CD4-positive, CD25-positive, alpha-beta regulatory T cell (primary cell): ENCODE measurements around the gene ACKR1. TPM values are rescaled to one million over a fixed set of nuclear protein-coding genes. Genes with fewer than 3 reads are reported as not detected.

Experiments
- ATAC-seq, 2 donors: fragments of 150-1000 bp; cut with Tn5 transposase; one replicate each; pipeline ENCODE4 v1.10.0; 2021; ENCODE audit warnings: low read depth in 2 of 2, moderate number of reproducible peaks in 2 of 2, moderate library complexity in 1 of 2
- DNase-seq, 3 donors: peaks; one replicate each; pipeline versions ENCODE4 v3.0.0 to v3.0.0-alpha.2; 2012 to 2022; ENCODE audit warnings: mixed read lengths in 1 of 3
- H3K27ac ChIP-seq: one replicate; pipeline ENCODE4 v1.7.0; 2013; ENCODE audit warnings: mild to moderate bottlenecking, low read length; ENCODE audit not compliant: insufficient read depth, poor library complexity, severe bottlenecking
- H3K27me3 ChIP-seq: one replicate; pipeline ENCODE4 v1.7.0; 2013; ENCODE audit warnings: low read length; ENCODE audit not compliant: control insufficient read depth, insufficient read depth
- H3K36me3 ChIP-seq: one replicate; pipeline ENCODE4 v1.7.0; 2013; ENCODE audit warnings: mild to moderate bottlenecking, low read length, moderate library complexity; ENCODE audit not compliant: control insufficient read depth, insufficient read depth
- H3K4me1 ChIP-seq: 2 replicates; pipeline ENCODE4 v1.7.0; 2013; ENCODE audit warnings: mild to moderate bottlenecking, low read length; ENCODE audit not compliant: insufficient read depth, control insufficient read depth, poor library complexity, severe bottlenecking
- H3K4me3 ChIP-seq: one replicate; pipeline ENCODE4 v1.7.0; 2013; ENCODE audit warnings: low read depth, mild to moderate bottlenecking, low read length, moderate library complexity
- H3K9me3 ChIP-seq, 2 experiments: 1 replicate in 1 of 2; 2 replicates in 1 of 2; pipeline ENCODE4 v1.7.0; 2013; ENCODE audit warnings: low read length in 2 of 2, mild to moderate bottlenecking in 1 of 2, moderate library complexity in 1 of 2; ENCODE audit not compliant: control insufficient read depth in 2 of 2
- H3K27ac Mint-ChIP-seq, 3 donors: one replicate each; pipeline ENCODE4 v1.8.0; 2020 to 2022; ENCODE audit warnings: mild to moderate bottlenecking in 3 of 3, mixed read lengths in 3 of 3, moderate library complexity in 2 of 3
- H3K27me3 Mint-ChIP-seq: one replicate; pipeline ENCODE4 v1.8.0; 2022; ENCODE audit warnings: mild to moderate bottlenecking, mixed read lengths
- H3K36me3 Mint-ChIP-seq: one replicate; pipeline ENCODE4 v1.8.0; 2020; ENCODE audit warnings: mixed read lengths
- H3K4me1 Mint-ChIP-seq, 4 donors: one replicate each; pipeline ENCODE4 v1.8.0; 2020 to 2022; ENCODE audit warnings: mixed read lengths in 4 of 4, mild to moderate bottlenecking in 1 of 4
- H3K4me3 Mint-ChIP-seq, 4 donors: one replicate each; pipeline ENCODE4 v1.8.0; 2020 to 2022; ENCODE audit warnings: mild to moderate bottlenecking in 4 of 4, mixed read lengths in 4 of 4, moderate library complexity in 3 of 4
- H3K9me3 Mint-ChIP-seq, 7 donors: one replicate each; pipeline ENCODE4 v1.8.0; 2020 to 2022; ENCODE audit warnings: mixed read lengths in 7 of 7, mild to moderate bottlenecking in 3 of 7, moderate library complexity in 2 of 7
- polyA plus RNA-seq, 4 donors: library from polyadenylated mRNA; unstranded; fragments of 300-500 nt; fragmentation: Illumina TruSeq; gene quantifications; one replicate each; pipeline ENCODE4 v1.2.3, GENCODE V29; 2021
- total RNA-seq: library from RNA; stranded (reverse); gene quantifications from one replicate; pipeline ENCODE4 v1.2.3, GENCODE V29; 2022

Gene ACKR1, protein sequence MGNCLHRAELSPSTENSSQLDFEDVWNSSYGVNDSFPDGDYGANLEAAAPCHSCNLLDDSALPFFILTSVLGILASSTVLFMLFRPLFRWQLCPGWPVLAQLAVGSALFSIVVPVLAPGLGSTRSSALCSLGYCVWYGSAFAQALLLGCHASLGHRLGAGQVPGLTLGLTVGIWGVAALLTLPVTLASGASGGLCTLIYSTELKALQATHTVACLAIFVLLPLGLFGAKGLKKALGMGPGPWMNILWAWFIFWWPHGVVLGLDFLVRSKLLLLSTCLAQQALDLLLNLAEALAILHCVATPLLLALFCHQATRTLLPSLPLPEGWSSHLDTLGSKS
- total RNA-seq (not detected), polyA plus RNA-seq (not detected)

DNA sequence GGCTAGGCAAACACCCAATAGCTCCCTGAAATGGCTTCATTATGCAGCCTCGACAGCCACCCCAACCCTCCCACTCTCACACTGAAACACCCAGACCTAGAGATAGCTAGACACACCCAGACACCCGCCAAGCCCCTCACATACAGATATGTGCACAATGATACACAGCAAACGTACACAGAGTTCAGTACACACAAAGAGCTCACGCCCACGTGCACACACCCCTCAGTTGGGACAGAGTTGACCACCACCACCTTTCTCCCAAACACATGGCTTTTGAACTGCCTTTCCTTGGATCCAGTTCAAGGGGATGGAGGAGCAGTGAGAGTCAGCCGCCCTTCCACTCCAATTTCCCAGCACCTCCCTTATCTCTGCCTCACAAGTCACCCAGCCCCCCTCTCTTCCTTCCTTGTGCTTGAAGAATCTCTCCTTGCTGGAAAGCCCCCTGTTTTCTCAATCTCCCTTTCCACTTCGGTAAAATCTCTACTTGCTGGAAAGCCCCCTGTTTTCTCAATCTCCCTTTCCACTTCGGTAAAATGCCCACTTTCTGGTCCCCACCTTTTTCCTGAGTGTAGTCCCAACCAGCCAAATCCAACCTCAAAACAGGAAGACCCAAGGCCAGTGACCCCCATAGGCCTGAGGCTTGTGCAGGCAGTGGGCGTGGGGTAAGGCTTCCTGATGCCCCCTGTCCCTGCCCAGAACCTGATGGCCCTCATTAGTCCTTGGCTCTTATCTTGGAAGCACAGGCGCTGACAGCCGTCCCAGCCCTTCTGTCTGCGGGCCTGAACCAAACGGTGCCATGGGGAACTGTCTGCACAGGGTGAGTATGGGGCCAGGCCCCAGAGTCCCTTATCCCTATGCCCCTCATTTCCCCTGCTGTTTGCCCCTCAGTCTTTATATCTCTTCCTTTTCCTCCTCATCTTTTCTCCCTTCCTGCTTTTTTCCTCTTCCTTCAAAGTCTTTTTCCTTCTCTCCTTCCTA lies at the start of gene ACKR1:
TSS of gene ACKR1 (plus strand) at position 715 of the 981 bp plus-strand sequence. CDS start at position 800, 85 bp downstream.
- peak within 1 kb of the TSS in 1 of 3 donors; percentile 76 for H3K27ac Mint-ChIP-seq

DNA sequence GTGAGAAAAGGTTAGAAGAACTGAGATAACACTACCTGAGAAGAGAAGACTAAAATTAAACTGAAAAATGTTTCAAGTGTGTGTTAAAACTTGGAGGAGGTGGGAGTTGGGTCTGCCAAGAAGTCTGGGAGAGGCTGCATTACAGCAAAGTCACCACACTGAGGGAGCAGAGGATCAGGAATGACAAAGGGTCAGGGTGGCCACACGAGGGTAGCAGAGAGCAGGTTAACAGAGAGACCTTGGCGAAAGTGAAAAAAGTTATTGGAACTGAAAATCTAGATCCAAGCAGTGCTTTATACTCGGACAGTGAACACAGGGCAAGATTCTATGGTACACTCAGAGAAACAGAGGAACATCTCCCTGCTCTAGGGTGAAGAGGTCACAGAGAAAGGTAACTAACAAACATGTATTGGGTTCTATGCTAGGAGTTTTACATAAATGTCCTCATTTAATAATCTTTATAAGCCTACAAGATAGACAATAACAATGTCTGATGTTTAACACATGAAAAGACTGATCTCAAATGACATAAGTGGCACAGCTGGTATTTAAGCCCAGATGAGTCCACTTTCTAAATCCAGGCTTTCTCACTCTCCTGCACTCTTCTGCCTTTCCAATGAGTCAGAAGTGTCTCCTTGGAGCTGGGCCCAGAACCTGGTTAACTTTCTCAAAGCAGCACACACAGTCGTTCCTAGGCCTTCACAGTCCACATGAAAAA lies 43.5 kb upstream of the ACKR1 start:
- Histone ChIP-seq H3K27me3 (peaks cover 24% of the 10 kb centered on the region), H3K4me3 (no peak overlapping the region), H3K27ac (no peak overlapping the region), H3K4me1 (no peaks in the 10 kb centered on the region), H3K36me3 (no peaks in the 10 kb centered on the region), H3K9me3 (no peaks in the 10 kb centered on the region)
- peak; percentile 27 to 50 (median 32) for DNase-seq
- H3K36me3 Mint-ChIP-seq: no peaks in the 10 kb centered on the region
- peaks cover 0 to 4% (median 0%) of the 10 kb centered on the region in 7 donors for H3K9me3 Mint-ChIP-seq
- ATAC-seq: peak; percentile 77 to 78
- no peak overlapping the region for H3K4me3 Mint-ChIP-seq
- H3K4me1 Mint-ChIP-seq: peaks cover 0 to 5% (median 1%) of the 10 kb centered on the region in 4 donors
- peaks cover 20% of the 10 kb centered on the region for H3K27me3 Mint-ChIP-seq
- H3K27ac Mint-ChIP-seq: no peak overlapping the region

More for the DNA sequence above, at the start of gene ACKR1:
- H3K36me3 Mint-ChIP-seq: no peaks in the 10 kb centered on the region
- Histone ChIP-seq H3K27me3 (no peaks in the 10 kb centered on the region), H3K4me1 (no peaks in the 10 kb centered on the region), H3K9me3 (no peaks in the 10 kb centered on the region), H3K36me3 (no peaks in the 10 kb centered on the region), H3K27ac (no peak within 1 kb of the TSS), H3K4me3 (no peak within 1 kb of the TSS)
- peaks cover 0 to 3% (median 0%) of the 10 kb centered on the region in 7 donors for H3K9me3 Mint-ChIP-seq
- H3K4me1 Mint-ChIP-seq: peaks cover 0 to 2% (median 0%) of the 10 kb centered on the region in 4 donors
- ATAC-seq (no peak), DNase-seq (no peak)
- H3K4me3 Mint-ChIP-seq: no peak within 1 kb of the TSS
- peaks cover 34% of the 10 kb centered on the region for H3K27me3 Mint-ChIP-seq

DNA sequence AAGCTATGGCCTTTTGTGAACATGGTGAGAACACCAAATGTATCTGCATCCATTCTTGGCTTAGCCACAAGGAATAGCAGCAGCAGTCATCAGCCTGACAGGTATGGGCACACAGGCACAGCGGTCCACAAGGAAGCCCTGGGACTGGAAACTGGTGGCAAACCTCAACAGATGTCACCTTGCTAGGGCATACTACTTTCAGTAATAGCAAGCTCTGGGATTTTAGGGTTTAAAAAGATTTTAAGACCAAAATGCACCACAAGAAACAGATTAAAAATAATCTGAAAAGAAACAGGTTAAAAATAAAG lies 43.0 kb upstream of the ACKR1 start:
- Histone ChIP-seq H3K9me3 (no peaks in the 10 kb centered on the region), H3K36me3 (no peaks in the 10 kb centered on the region), H3K4me3 (no peak overlapping the region), H3K27me3 (peaks cover 26% of the 10 kb centered on the region), H3K4me1 (no peaks in the 10 kb centered on the region), H3K27ac (no peak overlapping the region)
- peaks cover 0 to 5% (median 1%) of the 10 kb centered on the region in 4 donors for H3K4me1 Mint-ChIP-seq
- peaks cover 0 to 4% (median 0%) of the 10 kb centered on the region in 7 donors for H3K9me3 Mint-ChIP-seq
- no peak overlapping the region for H3K4me3 Mint-ChIP-seq
- DNase-seq: no peak
- no peak for ATAC-seq
- H3K27me3 Mint-ChIP-seq: peaks cover 20% of the 10 kb centered on the region
- no peaks in the 10 kb centered on the region for H3K36me3 Mint-ChIP-seq
- H3K27ac Mint-ChIP-seq: no peak overlapping the region

DNA sequence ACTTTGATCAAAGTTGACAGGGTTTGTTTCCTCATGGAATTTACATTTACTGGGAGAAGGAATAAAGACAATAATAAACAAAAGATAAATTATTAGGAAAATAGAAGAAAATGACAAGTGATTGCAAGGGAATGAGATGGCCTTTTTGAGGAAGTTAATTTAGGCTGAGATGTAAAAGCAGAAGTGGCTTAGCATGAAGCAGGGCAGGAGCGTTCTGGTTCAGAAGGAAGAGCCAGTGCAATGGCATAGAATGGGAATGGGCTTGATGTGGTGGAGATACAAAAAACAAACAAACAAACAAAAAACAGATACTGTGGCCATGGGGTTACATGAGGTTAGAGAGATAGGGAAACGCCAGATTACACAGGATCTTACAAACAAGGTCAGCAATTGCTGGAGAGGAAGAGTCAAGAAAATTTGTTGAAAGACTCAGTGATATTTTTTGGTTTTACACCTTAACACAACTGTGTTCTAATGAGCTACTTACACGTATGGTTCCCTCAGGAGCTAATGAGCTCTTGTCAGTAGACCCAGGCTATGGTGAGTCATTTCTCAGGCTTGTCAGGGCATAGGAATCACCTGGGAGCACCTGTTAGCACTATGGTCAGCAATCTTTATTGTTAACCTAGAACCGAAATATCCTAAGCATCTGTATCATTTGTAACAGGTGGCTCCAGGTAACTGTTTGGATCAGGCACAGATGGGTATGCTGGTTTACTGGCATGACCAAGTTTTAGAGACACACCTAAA lies 42.0 kb upstream of the ACKR1 start:
- Histone ChIP-seq H3K4me1 (no peaks in the 10 kb centered on the region), H3K4me3 (no peak overlapping the region), H3K27ac (no peak overlapping the region), H3K36me3 (no peaks in the 10 kb centered on the region), H3K27me3 (peaks cover 22% of the 10 kb centered on the region), H3K9me3 (no peaks in the 10 kb centered on the region)
- ATAC-seq (no peak), DNase-seq (no peak)
- Mint-ChIP-seq H3K36me3 (no peaks in the 10 kb centered on the region), H3K27ac (no peak overlapping the region), H3K27me3 (peaks cover 19% of the 10 kb centered on the region), H3K9me3 (peaks cover 0 to 4% (median 0%) of the 10 kb centered on the region in 7 donors), H3K4me1 (peaks cover 0 to 5% (median 1%) of the 10 kb centered on the region in 4 donors), H3K4me3 (no peak overlapping the region)

DNA sequence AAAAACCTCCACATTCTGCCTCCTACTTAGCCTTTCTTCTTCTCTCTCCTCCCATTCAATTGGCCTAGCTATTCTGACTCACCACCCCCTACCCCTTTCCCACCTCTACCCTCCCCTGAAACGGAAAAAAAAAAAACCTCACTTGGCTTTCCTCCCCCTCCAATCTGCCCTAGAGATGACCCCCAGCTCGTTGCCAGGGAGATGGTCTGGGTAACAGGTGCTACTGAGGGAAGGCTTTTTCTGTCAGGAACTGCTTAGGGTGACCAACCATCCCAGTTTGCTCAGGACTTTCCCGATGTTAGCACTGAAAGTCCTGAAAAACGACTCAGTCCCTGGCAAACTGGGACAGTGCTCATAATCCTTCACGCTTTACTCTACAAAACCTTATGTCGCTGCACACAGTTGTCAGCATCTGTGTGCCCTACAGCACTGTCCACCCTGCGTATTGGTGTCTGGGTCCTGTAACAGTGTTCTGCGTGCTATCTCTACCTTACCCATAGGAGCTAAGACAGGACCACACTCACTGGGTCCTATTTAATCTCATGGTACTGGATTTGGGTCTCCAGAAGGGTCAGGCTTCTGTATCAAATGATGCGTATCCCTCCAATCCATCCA lies 41.0 kb upstream of the ACKR1 start:
- Mint-ChIP-seq H3K9me3 (peaks cover 0 to 3% (median 0%) of the 10 kb centered on the region in 7 donors), H3K4me1 (peaks cover 0 to 5% (median 1%) of the 10 kb centered on the region in 4 donors), H3K27me3 (peaks cover 15% of the 10 kb centered on the region), H3K36me3 (no peaks in the 10 kb centered on the region), H3K27ac (no peak overlapping the region), H3K4me3 (no peak overlapping the region)
- Histone ChIP-seq H3K9me3 (no peaks in the 10 kb centered on the region), H3K27ac (no peak overlapping the region), H3K36me3 (no peaks in the 10 kb centered on the region), H3K27me3 (peaks cover 27% of the 10 kb centered on the region), H3K4me3 (no peak overlapping the region), H3K4me1 (no peaks in the 10 kb centered on the region)
- DNase-seq (no peak), ATAC-seq (no peak)

DNA sequence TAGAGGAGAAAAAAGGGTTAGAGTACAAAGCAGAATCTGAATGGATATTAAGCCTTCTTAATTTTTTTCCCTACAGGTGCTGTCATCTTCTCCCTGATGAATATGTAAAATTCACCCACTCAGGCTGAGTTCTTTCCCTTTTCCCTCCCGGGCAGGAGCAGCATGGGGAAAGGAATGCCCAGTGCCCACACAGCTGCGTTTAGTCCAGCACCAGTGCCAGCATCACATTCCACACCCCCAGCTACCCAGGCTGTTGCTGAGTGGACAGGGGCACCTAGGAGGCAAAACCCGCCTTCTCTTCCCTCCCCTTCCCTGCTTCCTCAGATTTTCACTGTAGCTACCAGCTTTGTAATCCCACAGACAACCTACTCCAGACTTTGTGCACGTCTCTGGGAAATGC lies 36.6 kb upstream of the ACKR1 start:
- peaks cover 27% of the 10 kb centered on the region for H3K27me3 Mint-ChIP-seq

More for the DNA sequence above, 36.6 kb upstream of the ACKR1 start:
- H3K36me3 ChIP-seq: no peaks in the 10 kb centered on the region
- peaks cover 27% of the 10 kb centered on the region for H3K27me3 ChIP-seq
- H3K9me3 Mint-ChIP-seq: peaks cover 0 to 3% (median 0%) of the 10 kb centered on the region in 7 donors
- H3K9me3 ChIP-seq: no peaks in the 10 kb centered on the region
- H3K36me3 Mint-ChIP-seq: no peaks in the 10 kb centered on the region
- no peak for ATAC-seq
- H3K4me1 Mint-ChIP-seq: peaks cover 0 to 6% (median 1%) of the 10 kb centered on the region in 4 donors
- no peak overlapping the region for H3K4me3 ChIP-seq
- DNase-seq: no peak
- no peak overlapping the region for H3K27ac Mint-ChIP-seq
- no peak overlapping the region for H3K27ac ChIP-seq
- H3K4me3 Mint-ChIP-seq: no peak overlapping the region
- H3K4me1 ChIP-seq: no peaks in the 10 kb centered on the region
